ENCODE data around the gene AHNAK2.
A peak's percentile ranks its signal among the peaks of the same experiment; 100 is the strongest.
"Not testable (repeated sequence)": the region's sequence is repeated elsewhere in the genome, so short reads cannot be mapped to it uniquely, and the experiment has no call there.

The AHNAK2 gene

DNA sequence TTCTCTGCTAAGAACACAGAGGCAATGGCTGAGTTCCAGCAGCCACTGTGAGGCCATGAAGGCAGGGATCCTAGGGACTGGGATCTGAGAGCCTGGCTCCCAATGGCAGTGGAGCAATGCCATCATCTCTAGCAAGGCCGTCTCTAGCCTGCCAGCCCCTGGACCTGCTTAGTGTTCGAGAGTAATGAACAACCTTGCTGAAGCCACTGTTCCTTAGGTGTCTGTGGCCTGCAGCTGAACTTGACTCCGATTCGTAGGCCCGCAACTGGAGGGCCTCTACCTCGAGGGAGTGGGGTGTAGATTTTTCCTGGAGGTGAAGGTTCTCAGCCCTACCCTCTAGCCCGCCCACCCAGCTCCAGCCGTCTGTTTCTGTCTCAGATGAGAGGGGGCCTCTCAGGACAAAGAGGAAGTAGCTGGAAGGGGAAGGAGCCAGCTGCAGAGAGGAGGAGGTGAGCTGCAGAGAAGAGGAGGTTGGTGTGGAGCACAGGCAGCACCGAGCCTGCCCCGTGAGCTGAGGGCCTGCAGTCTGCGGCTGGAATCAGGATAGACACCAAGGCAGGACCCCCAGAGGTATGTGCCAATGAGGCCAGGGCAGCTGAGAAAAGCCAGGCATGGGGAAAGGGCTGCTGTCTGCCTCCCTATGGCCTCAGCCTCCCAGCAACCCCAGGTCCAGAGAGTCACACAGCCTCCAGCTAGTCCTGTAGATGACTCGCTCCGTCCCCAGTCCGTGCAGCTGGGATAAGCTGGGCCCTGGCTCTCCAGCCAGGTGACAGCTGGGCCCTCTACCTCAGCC, 53.6 kb downstream of the AHNAK2 start, which contains the start of gene PLD4:
Gene PLD4, plus strand, starts transcription at position 459 of the 793 bp plus-strand sequence. CDS start 2,262 bp downstream, outside the sequence.
- no peak for DNase-seq

DNA sequence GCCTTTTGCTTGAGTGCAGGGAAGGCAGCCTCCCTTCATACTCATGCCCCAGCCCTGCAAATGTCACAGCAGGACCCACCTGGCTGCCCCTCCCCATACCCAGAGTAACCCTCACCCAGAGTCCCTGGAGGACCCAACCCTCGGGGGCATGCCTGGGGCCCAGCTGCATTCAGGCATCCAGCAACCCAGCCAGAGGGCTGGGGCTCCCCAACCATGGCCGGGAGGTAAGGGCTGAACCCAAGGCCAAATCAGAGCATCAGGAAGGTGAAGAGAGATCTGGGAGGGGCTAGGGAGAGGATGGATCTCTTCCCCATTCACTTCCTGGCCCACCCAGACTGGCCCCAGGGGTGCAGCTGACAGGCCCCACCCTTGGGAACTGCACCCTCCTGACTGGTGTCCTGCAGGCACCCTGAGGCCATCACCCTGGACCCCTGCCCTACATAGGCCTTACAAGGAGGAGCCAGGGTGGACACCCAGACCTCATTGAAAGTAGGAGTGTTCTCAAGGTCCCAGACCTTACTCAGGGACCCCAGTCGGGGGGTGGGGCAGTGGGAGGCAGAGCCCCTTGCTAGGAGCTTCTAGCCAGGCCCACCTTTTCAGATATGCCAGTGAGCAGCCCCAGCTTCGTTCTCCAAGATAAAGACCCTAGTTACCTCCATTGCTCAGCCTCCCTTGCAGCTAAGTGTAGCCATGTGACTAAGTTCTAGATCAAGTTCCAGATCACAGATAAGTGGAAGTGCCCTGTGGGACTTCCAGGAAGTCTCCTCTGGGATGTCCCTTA, 54.3 kb downstream of the AHNAK2 start:
- no peak for DNase-seq

DNA sequence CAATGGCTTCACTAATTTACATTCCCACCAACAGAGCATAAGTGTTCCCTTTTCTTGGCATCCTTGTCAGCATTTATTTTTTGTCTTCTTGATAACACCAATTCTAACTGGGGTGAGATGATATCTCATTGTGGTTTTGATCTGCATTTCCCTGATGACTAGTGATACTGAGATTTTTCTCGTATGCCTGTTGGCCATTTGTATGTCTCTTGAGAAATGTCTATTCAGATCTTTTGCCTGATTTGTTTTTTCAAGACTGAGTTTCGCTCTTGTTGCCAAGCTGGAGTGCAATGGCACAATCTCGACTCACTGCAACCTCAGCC, 58.2 kb downstream of the AHNAK2 start:
- no peak for DNase-seq

DNA sequence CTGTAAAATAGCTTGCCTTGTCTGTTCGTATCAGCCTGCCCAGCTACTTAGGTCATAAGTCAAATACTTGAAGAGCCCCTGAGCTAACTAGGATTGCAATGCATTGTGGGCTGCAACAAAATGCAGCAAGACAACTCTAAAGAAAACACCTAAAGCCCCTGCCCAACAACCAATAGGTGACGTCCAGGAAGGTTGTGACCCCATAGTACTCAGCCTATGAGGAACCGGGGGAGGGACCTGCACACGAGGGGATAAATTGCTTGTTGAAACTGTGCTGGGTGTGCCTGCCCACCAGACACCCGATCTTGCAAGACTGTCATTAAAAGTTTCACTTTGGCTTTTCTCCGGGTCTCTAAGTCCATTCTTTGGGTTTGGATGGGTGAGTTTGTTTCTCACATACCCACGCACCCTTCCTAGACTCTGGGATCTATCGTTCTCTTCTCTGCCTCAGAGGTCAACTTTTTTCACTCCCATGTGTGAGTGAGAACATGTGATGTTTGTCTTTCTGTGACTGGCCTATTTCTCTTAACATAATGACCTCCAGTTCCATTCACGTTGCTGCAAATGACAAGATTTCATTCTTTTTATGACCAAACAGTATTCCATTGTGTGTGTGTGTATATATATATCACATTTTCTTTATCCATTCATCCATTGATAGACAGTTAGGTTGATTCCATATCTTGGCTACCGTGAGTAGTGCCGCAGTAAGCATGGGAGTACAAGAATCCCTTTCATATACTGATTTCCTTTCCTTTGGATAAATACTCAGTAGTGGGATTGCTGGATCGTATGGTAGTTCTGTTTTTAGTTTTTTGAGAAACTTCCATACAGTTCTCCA, 58.8 kb downstream of the AHNAK2 start:
- DNase-seq = not testable (repeated sequence)

DNA sequence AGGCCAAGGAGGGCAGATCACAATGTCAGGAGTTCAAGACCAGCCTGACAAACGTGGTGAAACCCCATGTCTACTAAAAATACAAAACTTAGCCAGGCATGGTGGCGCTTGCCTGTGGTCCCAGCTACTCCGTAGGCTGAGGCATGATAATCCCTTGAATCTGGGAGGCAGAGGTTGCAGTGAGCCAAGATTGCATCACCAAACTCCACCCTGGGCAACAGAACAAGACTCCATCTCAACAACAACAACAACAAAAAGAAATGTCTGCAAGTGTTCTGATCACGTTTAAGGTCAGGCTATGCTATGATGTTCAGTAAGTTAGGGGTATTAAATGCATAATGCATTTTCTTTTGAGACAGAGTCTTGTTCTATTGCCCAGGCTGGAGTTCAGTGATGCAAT, 60.2 kb downstream of the AHNAK2 start:
- no peak for DNase-seq

DNA sequence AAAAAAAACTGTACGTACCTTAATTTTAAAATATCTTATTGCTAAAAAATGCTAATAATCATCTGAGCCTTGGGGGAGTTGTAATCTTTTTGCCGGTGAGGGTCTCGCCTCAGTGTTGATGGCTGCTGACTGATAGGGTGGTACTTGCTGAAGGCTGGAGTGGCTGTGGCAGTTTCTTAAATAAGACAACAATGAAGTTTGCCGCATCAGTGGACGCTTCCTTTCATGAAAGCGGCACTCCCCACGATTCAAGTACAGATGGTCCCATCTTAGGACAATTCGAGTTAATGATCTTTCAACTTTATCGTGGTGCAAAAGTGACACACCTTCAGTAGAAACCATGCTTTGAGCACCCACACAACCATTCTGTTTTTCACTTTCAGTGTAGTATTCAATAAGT, 61.1 kb downstream of the AHNAK2 start:
- DNase-seq = no peak

DNA sequence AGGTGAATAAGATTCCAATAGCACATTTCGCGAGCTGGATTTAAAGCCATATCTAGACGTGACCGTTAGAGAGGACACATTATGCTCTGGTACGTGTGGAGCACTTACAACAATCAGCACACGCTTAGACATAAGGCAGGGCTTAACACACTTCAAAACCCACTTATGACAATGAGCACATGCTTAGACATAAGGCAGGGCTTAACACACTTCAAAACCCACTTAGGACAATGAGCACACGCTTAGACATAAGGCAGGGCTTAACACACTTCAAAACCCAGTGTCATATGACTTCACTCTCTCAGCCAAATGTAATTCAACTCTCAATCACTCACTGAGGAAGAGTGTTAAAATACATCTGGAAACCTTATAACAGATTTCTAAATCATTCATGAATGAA, 64.7 kb downstream of the AHNAK2 start:
- no peak for DNase-seq

DNA sequence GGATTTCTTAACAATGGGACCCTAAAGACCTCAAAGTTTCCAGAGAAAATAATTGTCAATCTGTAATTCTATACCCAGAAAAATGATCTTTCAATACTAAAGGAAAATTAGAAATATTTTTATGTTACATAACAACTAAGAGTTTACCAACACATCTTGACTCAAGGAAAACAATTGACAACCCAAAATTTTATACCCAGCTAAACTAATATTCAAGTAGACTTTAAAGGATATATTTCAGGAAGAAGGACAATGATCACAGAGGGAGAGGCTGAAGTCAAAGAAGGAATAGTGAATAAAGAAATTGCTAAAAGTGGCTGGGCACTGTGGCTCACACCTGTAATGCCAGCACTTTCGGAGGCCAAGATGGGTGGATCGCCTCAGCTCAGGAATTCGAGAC, 66.1 kb downstream of the AHNAK2 start:
- DNase-seq = no peak

DNA sequence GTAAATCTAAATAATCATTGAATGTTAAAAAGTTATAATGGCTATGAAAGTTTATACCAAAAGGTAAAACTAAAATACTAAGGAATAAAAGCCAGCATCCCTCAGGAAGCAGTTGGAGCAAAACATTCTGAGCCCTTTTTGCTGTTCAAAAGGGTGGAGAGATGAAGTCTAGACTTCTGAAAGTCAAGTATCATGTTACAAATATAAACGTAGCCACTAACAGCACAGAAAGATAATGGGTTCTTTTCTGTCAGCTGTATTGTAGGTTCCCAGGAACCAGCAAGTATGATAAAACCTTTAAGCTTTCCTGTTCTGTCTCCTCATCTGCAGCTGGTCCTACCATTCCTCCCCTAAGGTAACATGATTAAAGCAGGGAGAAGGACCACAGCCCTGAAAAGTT, 69.9 kb downstream of the AHNAK2 start:
- DNase-seq = no peak

DNA sequence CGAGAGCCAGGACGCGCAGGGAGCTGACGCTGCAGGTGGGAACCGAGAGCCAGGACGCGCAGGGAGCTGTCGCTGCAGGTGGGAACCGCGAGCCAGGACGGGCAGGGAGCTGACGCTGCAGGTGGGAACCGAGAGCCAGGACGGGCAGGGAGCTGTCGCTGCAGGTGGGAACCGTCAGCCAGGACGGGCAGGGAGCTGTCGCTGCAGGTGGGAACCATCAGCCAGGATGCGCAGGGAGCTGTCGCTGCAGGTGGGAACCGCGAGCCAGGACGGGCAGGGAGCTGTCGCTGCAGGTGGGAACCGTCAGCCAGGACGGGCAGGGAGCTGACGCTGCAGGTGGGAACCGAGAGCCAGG, 72.6 kb downstream of the AHNAK2 start:
- DNase-seq = not testable (repeated sequence)

DNA sequence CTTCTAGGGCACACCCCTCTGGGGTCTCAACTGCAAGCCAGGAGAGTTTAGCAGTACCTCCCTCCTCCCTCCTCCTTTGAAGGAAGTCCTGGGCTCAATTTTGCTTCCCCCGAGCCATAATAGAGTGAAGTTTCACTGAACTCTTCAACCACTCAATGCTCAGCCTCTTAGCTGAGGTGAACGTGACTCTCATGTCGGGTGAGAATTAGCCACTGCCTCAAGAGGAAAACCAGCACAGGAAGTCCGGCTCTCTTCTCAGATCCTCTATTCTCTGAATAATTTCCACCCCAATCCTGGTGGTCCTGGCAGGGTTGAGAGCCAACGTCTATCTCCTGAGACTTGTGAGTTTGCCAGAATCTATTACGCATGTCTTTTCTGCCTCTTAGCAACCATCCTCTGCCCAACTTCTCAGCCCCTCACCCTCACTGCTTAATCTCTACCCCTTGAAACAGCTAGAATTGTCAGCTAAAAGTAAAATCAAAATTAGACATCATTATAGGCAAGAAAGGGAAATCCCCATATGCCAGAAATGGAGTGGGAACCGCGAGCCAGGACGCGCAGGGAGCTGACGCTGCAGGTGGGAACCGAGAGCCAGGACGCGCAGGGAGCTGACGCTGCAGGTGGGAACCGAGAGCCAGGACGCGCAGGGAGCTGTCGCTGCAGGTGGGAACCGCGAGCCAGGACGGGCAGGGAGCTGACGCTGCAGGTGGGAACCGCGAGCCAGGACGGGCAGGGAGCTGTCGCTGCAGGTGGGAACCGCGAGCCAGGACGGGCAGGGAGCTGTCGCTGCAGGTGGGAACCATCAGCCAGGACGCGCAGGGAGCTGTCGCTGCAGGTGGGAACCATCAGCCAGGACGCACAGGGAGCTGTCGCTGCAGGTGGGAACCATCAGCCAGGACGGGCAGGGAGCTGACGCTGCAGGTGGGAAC, 73.3 kb downstream of the AHNAK2 start:
- not testable (repeated sequence) for DNase-seq

DNA sequence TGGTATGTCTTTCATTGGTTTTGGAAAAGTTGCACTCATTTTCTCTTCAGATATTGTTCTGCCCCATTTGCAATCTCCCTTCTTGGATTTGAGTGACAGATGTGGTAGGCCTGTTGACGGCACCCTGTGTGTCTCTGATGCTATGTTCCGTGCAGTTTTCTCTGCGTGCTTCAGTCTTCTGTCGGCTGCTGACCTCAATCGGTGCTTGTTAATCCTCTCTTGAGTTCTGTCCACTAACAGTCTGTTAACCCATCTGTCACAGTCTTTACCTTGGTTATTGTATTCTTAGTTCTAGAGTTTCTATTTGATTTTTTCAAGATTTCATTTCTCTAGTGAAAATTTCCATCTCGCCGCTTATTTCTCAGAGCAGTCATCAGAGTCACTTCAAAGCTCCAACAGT, 74.2 kb downstream of the AHNAK2 start:
- no peak for DNase-seq

DNA sequence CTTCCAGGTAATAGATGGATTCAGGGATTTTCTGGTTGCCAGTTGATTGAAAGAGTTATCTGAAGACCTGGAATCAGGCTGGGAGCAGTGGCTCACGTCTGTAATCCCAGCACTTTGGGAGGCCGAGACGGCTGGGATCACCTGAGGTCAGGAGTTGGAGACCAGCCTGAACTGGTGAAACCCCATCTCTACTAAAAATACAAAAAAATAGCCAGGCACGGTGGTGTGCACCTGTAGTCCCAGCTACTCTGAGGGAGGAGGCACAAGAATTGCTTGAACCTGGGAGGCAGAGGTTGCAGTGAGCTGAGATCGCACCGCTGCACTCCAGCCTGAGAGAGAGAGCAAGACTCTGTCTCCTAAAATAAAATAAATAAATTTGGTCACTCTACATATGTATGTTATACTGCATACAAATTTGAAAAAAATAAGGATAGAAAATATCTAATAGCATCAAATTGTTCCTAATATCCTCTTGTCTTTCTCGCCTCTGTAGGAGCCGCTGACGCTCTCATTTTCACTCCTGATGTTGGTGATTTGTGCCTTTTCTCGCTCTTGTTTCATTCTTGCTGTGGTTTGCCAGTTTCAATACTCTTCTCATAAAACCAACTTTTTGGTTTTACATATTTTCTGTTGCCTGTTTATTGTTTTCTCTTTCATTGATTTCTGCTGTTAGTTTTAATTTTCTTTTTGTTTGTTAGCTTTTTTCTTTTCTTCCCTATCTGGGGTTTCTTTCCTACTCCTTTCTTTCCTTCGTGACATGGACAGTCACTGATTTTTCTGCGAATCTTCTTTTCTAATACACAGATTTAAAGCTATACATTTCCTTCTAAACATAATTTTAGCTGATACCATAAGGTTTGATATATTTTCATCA, 77.3 kb downstream of the AHNAK2 start:
- DNase-seq = no peak

DNA sequence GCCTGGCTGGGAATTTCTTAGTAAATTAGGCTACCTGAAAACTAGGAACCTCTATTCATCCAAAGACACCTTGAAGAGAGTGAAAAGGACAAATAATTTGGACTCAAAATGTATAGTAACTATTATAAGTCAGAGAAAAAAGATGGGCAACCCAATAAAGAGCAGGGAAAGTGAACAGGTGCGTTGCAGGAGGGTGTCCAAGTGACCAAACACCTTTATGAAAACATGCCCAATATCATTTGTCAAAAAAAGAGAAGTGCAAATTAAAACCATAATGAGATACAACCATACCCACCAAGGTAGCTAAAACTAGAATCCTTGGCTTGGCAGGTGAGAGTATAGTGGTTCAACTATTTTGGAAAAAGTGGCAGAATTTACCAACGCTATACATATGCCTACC, 78.4 kb downstream of the AHNAK2 start:
- no peak for DNase-seq

DNA sequence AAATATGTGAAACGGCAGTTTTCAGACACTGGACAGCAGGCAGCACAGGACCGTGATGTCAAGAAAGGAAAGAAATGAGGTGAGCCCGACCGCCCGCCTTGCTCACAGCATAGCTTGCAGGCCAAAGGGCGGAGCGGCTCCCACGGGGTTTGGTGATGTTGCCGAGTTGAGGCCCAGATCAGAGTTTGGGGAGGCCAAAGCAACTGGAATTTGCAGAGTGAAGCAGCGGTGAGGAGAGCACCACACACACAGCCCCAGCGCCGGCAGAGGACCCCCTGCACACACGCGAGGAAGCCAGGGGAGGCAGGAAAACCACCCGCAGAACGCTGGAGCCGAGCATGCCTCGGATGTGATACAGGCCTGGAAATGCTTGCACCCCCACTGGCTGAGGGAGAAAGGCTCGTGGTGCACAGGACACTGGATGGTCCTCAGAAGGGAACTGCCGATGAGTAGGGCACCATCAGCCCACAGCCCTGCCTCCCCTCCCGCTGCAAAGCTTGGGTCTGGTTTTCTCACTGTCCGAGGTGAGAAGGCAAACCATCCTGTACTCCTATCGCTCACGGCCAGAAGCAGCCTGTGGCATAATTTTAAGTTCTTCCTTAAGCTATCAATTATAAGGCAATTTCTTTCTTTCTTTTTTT, 79.2 kb downstream of the AHNAK2 start:
- DNase-seq = no peak

DNA sequence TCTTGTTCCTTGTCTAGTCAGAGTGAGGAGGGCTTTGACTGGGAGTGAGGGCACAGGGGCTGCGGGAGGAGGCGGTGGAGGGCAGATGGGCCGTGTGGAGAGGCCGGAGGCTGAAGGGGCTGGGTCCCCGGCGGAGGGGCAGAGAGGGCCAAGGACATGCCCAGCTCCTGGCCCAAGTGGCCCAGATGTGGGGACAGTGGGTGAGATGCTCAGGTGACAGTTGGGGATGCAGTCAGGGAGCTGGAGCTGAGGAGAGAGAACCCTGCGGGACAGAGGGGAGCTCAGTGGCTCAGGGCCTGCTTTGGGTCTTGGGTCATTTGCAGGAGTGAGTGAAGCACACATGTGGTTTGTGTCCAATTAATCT, 80.0 kb downstream of the AHNAK2 start:
- DNase-seq = no peak

DNA sequence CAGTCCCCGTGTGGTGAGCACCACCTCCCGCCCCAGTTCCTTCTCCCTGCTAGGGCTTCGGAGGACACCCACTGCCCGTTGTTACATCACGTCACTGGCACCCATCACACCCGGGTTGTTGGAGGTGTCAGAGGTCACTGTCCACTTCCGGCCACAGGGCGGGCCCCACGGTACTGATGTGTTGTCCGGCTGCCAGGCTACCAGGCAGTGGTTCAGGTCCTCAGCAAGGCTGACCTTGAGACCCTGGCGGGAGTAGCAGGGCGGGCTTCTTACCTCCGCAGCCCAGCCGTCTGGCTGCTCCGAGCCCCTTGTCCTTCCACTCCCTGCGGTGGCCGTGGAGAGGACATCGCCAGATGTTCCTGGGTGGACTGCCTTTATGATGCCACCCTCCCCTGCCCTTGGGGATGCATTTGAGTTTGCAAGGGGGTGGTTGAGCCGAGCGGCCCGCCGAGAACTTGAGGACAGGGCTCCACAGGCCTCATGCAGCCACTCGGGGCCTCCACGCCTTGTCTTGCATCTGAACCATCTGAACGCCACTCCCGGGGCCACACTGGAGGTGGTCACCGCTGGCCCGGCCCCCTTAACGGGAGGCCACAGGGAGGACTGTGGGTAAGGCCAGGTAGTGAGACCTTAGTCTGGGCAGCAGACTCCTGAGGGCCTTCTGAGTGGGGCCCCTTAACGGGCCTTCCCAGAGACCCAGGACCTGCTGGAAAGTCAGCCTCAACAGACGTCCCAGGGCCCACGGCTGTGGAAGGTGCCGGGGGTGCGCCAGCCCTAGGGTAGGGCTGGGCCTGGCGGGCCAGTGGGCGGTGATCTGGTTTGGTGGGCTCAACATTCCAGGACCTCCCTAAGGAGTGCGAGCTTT, 80.6 kb downstream of the AHNAK2 start:
- no peak for DNase-seq

DNA sequence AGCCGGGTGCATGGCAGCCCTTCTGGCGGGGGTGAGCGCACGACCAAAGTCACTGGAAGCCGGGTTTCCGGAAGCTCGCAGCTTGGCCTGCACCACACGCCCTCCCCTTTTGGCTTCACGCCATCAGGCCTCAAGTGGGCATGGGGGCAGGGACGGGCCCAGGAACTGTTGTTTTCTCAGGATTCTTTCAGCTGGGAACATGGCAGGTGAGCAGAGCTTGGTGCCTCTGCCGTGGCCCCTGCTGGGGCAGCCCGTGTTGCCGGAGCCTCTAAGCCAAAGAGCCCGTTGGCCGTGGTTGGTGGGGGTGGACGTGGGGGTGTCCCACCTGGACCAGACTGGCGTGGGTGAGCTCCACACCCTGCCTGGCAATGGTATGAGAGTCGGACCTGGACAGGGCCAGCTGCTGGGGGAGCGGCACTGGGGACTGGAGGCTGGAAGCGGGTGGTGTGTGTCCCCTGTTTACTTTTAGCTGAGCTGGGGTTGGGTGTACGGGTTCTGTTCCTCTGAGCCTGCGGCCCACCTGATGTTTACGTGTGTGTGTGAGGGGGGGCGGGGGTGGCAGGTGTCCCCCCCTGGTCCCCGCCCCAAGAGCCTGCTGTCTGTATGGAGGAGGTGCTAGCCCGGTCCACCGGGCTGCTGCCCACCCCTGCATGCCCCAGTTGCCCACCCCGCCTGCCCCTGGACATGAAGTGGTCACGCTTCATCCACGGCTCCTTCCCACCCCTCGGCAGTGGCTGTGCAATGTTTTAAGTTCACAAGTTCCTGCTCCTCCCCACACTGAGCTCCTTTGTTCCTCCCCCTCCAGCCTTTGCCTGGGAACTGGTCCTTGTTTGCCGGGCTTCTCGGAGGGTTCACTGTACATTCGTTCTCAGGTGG, 82.2 kb downstream of the AHNAK2 start:
- DNase-seq = peak; percentile 1
